ENCODE measurements around the gene MED15. TPM values are rescaled to one million over a fixed set of nuclear protein-coding genes. Genes with fewer than 3 reads are reported as not detected.

MED15 gene
- total RNA-seq, 1 donor from 2014 or later: 84.5 TPM

- H3K4me3 Mint-ChIP-seq: no peak overlapping the region
- H3K9me3 Mint-ChIP-seq: peaks cover 10% of the 10 kb centered on the region
- no peak overlapping the region for H3K27ac Mint-ChIP-seq (ENCODE audit: unreplicated experiment)
- peaks cover 30% of the 10 kb centered on the region for H3K36me3 Mint-ChIP-seq (ENCODE audit: low read depth)
- no peak for TF ChIP-seq CTCF (conservative IDR thresholded peaks at IDR 0.05)
- DNase-seq (ENCODE audit: low read depth, low spot score): no peak
- peaks cover 29% of the 10 kb centered on the region for H3K4me1 Mint-ChIP-seq
- H3K27me3 Mint-ChIP-seq (ENCODE audit: low read depth): no peaks in the 10 kb centered on the region
Observed at GRCh38 chr22:20554824-20555223, 47.4 kb downstream of the MED15 start.

GRCh38 chr22:20558534-20558933 is 51.1 kb downstream of the MED15 start:
- Mint-ChIP-seq H3K4me3 (no peak overlapping the region), H3K36me3 (ENCODE audit: low read depth) (peaks cover 32% of the 10 kb centered on the region), H3K27ac (ENCODE audit: unreplicated experiment) (no peak overlapping the region), H3K27me3 (ENCODE audit: low read depth) (no peaks in the 10 kb centered on the region), H3K9me3 (peaks cover 11% of the 10 kb centered on the region), H3K4me1 (peaks cover 3% of the 10 kb centered on the region)
- DNase-seq (ENCODE audit: low read depth, low spot score): no peak
- TF ChIP-seq CTCF (conservative IDR thresholded peaks at IDR 0.05): no peak

GRCh38 chr22:20559174-20559760 is 51.9 kb downstream of the MED15 start:
- H3K27ac Mint-ChIP-seq (ENCODE audit: unreplicated experiment): no peak overlapping the region
- DNase-seq (ENCODE audit: low read depth, low spot score): no peak
- H3K9me3 Mint-ChIP-seq: peaks cover 11% of the 10 kb centered on the region
- H3K36me3 Mint-ChIP-seq (ENCODE audit: low read depth): peaks cover 33% of the 10 kb centered on the region
- peaks cover 7% of the 10 kb centered on the region for H3K4me1 Mint-ChIP-seq
- no peak for TF ChIP-seq CTCF (conservative IDR thresholded peaks at IDR 0.05)
- H3K27me3 Mint-ChIP-seq (ENCODE audit: low read depth): no peaks in the 10 kb centered on the region
- H3K4me3 Mint-ChIP-seq: no peak overlapping the region

- Mint-ChIP-seq H3K4me1 (peaks cover 7% of the 10 kb centered on the region), H3K27ac (ENCODE audit: unreplicated experiment) (no peak overlapping the region), H3K9me3 (peaks cover 11% of the 10 kb centered on the region), H3K27me3 (ENCODE audit: low read depth) (no peaks in the 10 kb centered on the region), H3K4me3 (no peak overlapping the region), H3K36me3 (ENCODE audit: low read depth) (peaks cover 35% of the 10 kb centered on the region)
- TF ChIP-seq CTCF (conservative IDR thresholded peaks at IDR 0.05): no peak
- DNase-seq (ENCODE audit: low read depth, low spot score): no peak
Observed at GRCh38 chr22:20560716-20561115, 53.3 kb downstream of the MED15 start.

GRCh38 chr22:20561882-20562281 is 54.5 kb downstream of the MED15 start:
- H3K9me3 Mint-ChIP-seq: peaks cover 11% of the 10 kb centered on the region
- H3K4me1 Mint-ChIP-seq: peaks cover 7% of the 10 kb centered on the region
- no peak overlapping the region for H3K27ac Mint-ChIP-seq (ENCODE audit: unreplicated experiment)
- no peaks in the 10 kb centered on the region for H3K27me3 Mint-ChIP-seq (ENCODE audit: low read depth)
- H3K36me3 Mint-ChIP-seq (ENCODE audit: low read depth): peaks cover 35% of the 10 kb centered on the region
- H3K4me3 Mint-ChIP-seq: no peak overlapping the region
- DNase-seq (ENCODE audit: low read depth, low spot score): no peak
- TF ChIP-seq CTCF (conservative IDR thresholded peaks at IDR 0.05): no peak
